GM18867 (cell line): Measurements from ENCODE around the gene PRRC2B.
"Not testable (repeated sequence)": the region's sequence is repeated elsewhere in the genome, so short reads cannot be mapped to it uniquely, and the experiment has no call there.

ENCODE experiments used
- ATAC-seq: cut with Tn5 transposase; IDR thresholded peaks from one replicate; pipeline ENCODE4 v1.9.1; 2021; ENCODE audit warnings: mild to moderate bottlenecking, moderate library complexity; ENCODE audit not compliant: unreplicated experiment

PRRC2B gene

DNA sequence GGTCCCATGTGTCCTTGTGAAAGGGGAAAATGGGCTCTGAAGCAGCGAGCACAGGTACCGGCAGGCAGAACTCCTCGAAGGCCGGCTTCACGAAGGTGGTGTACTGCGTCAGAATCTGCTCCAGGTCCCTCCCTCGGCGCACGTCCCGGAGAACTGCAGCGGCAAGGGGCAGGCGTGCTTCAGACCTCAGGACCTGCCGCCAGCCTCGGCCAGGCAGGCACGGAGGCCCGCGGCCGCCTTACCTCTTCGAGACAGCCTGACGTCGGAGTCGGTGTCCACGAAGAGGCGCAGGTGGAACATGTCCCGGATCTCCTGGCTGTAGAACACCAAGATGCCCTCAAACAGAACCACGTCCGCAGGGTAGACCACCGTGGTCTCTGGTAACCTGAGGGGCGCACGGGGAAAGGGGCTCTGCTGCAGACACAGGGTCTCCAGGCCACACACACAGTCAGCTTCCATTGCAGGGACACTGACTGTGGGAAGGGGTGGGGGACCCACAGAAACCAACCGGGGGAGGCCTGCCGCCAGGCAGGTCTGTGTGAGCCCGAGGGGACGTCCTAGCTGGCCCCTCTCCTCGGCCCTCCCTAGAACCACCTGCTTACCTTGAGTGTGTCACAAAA lies 135.1 kb downstream of the PRRC2B start:
- no peak for ATAC-seq

- ATAC-seq, result no peak
Observed at GRCh38 chr9:131529597-131530545, 136.0 kb downstream of the PRRC2B start.

DNA sequence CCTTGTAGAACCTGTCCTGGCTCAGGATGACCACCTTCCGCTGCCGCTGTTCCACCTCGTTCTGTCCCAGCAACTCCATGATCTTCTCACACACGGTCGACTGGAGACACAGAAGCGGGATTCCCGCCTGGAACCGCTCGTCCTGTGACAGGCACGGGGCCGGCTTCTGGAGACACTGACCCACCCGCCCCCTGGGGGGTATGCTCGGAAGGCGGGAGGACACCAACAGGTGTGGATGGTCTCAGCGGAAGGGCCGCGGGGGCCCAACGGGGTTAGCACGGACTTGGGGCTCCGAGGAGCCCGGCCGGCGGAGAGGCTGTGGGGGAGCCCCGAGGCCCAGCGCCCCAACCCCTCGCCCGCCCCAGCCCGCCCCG lies 136.6 kb downstream of the PRRC2B start:
- peak; percentile 21 for ATAC-seq

DNA sequence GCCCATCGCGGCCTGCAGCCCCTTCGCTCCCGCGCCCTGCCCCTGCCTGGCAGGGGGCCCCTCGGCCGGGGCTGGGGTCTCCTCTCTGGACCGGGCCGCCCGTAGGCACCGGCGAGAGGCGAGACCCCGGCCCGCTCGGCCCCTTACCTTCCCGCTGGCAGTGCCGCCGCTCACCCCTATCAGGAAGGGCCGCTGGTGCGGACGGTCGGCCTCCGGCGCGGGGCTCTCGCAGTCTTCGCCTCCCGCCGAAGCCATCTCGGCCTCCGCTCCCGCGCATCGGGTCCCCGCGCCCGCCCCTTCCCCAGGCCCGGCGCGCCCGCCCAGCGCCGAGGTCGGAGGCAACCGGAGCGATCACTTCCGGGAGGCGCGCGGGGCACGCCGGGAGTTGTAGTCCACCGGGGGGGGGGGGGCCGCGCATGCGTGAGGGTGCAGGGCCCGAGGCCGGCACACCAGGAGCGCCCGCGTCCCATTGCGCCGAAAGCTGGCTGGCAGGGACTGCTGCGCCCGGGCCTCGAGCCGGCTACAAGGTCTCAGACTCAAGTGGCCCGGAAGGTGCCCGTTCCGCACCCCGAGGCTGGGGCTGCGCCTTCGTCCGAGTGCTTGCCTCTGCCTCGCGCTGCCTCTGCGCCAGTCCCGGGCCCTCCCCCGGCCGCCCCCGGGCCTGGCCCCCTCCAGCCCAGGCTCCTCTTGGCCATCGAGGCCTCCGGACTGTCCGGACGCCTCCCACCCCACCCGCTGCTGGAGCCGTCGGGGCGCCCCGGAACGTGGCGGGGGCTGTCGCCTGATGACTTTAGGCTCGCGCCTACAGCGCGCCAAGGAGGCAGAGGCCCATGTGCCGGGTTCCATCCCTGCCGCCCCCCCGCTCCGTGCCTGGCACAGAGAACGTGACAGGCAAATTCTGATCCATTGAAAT lies 137.3 kb downstream of the PRRC2B start, which contains the start of gene UCK1:
TSS of gene UCK1 (minus strand) at position 344 of the 913 bp plus-strand sequence. CDS start at position 255, 89 bp downstream.
- peak; percentile 83 for ATAC-seq

DNA sequence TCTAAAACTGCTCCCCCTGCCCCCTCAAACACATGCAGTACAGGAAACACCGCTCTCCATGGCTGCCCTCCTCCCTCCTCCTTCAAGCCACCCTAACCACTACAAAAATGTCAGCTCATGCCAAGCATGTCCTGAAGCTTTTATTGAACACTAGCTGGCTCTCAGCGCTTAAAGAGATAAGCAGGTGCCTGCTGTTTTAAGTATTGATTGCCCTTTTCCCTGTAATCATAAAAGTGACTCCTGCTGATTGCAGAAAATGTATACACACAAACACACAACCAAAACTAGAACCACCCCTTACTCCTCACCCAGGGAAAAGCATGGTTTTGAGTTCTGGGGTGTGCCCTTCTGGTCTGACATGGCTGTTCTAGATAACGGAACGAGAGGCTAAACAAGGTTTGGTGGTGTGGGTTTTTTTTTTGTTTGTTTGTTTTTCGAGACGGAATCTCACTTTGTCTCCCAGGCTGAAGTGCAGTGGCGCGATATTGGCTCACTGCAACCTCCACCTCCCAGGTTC lies 140.9 kb downstream of the PRRC2B start:
- ATAC-seq, result no peak

DNA sequence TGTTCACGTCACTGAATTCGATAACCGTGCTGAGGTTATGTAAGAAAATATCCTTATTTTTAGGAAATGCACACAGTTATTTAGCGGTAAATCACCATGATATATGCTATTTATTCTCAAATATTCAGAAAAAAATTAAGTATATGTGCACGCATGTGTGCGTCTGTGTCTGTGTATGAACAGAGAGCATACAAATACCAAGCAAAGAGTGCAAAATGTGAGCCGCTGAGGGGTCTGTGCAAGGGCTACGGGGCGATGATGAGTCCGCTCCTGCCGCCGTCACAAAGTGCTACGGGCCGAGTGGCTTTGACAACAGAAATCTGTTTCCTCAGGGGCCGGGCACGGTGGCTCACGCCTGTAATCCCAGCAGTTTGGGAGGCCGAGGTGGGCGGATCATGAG lies 144.1 kb downstream of the PRRC2B start:
- no peak for ATAC-seq

DNA sequence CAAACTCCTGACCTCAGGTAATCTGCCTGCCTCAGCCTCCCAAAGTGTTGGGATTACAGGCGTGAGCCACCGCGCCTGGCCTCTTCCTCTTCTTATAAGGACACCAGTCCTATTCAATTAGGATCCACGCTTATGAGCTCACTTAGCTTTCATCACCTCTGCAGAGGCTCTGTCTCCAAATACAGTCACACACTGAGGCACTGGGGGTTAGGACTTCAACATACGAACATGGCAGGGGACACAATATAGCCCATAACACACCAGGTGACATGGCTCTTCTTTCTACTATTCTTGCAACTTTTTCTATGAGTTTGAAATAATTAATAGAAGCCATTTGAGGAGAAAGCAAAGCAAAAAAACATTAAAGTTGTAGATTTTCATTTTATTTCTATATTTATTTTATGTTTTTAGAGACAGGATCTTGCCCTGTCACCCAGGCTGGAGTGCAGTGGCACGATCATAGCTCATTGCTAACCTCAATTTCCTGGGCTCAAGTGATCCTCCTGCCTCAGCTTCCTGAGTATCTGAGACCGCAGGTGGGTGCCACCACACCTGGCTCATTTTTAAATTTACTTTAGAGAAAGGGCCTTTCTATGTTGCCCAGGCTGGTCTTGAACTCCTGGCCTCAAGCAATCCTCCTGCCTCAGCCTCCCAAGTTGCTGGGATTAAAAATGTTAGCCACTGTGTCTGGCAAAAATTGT lies 145.5 kb downstream of the PRRC2B start:
- no peak for ATAC-seq

DNA sequence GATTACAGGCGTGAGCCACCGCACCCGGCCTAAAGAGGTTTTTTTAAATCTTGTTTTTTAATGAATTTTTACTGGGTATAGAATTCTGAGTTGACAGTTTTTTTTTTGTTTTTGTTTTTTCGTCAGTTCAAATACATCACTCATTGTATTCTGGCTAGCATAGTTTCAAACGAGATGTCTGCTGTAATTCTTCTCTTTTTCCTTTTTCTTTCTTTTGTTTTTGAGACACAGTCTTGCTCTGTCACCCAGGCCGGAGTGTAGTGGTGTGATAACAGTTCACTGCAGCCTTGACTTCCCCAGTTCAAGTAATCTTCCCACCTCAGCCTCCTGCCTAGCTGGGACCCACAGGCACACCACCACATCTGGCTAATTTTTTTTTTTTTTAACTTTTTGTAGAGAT lies 149.3 kb downstream of the PRRC2B start:
- no peak for ATAC-seq

- ATAC-seq, result no peak
Observed at GRCh38 chr9:131545003-131545785, 151.3 kb downstream of the PRRC2B start, which contains the start of gene PRRT1B. TSS of gene PRRT1B (plus strand) at chr9:131545523. CDS start at chr9:131545616, 93 bp downstream.

DNA sequence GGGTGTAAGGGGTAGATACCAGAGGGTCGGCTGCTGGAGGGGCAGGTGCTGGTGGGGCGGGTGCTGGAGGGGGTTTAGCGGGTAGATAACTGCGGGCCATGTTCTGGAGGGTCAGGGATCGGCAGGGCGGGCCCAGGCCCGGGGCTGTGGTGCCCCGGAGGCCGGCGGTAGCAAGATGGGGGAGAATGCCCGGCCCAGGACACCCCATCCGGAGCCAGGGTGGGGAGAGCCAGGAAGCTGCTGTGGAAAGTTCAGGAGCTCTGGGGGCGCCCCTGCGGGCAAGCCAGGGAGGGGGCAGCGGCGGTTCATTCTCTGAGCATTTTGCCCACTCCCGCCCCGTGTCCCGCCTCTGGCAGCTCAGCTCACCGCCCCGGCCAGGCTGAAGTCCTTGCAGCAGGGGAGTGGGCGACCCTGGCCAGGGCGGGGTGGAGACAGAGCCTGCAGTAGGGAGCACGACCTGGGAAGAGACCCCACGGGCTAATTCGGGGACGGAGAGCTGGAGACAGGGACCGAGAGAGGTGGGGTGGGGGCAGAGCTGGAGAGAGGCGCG lies 152.0 kb downstream of the PRRC2B start:
- ATAC-seq, result no peak

GRCh38 chr9:131546336-131547084 lies 152.6 kb downstream of the PRRC2B start:
- ATAC-seq, result no peak

DNA sequence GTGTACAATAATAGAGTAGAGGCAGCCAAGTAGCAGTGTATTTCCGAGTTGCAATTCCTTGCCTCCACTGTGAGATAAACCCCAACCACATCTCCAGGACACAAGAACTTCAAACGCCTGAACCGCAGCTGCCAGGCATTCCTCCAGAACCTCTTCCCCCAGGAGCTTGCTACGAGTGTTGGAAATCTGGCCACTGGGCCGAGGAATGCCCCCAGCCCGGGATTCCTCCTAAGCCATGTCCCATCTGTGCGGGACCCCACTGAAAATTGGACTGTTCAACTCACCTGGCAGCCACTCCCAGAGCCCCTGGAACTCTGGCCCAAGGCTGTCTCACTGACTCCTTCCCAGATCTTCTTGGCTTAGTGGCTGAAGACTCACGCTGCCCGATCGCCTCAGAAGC lies 155.3 kb downstream of the PRRC2B start:
- not testable (repeated sequence) for ATAC-seq
